Breast epithelium (tissue), 4 donors: ENCODE measurements around the gene ANKK1. TPM values are rescaled to one million over a fixed set of nuclear protein-coding genes. Genes with fewer than 3 reads are reported as not detected.

Experiments used
- DNase-seq, 2 donors: peaks; one replicate each; pipeline ENCODE4 v3.0.0-alpha.2; 2019; ENCODE audit warnings: low spot score in 2 of 2
- H3K27ac ChIP-seq, 2 donors: fragments of 200-600 bp; sonication (generic) in 1 of 2; one replicate each; pipeline ENCODE4 v1.5.1; 2016 to 2019; ENCODE audit warnings: mild to moderate bottlenecking in 1 of 2
- H3K27me3 ChIP-seq, 2 donors: fragments of 200-600 bp; sonication (generic) in 1 of 2; one replicate each; pipeline versions ENCODE4 v1.5.1 to v1.6.0; 2017 to 2019; ENCODE audit warnings: control low read depth in 1 of 2, mild to moderate bottlenecking in 1 of 2
- H3K36me3 ChIP-seq: fragments of 200-600 bp; one replicate; pipeline ENCODE4 v1.5.1; 2019
- H3K4me1 ChIP-seq, 2 donors: fragments of 200-600 bp; sonication (generic); one replicate each; pipeline ENCODE4 v1.5.1; 2016 to 2019; ENCODE audit warnings: control low read depth in 1 of 2
- H3K4me3 ChIP-seq, 3 donors: fragments of 200-600 bp; sonication (generic); 1 replicate in 2 of 3; 2 replicates in 1 of 3; pipeline ENCODE4 v1.5.1; 2016 to 2019; ENCODE audit warnings: mild to moderate bottlenecking in 3 of 3, moderate library complexity in 2 of 3
- H3K9me3 ChIP-seq, 2 donors: fragments of 200-600 bp; sonication (generic) in 1 of 2; one replicate each; pipeline ENCODE4 v1.5.1; 2016 to 2019; ENCODE audit warnings: control low read depth in 1 of 2
- CTCF ChIP-seq, 3 donors: fragments of 450-650 bp; IDR thresholded peaks; one replicate each; pipeline ENCODE4 v1.5.1; 2016 to 2017; ENCODE audit warnings: antibody characterized with exemption in 3 of 3, mild to moderate bottlenecking in 3 of 3, moderate library complexity in 3 of 3
- POLR2A ChIP-seq: fragments of 450-650 bp; IDR thresholded peaks from one replicate; pipeline ENCODE4 v1.6.1; 2016; ENCODE audit warnings: antibody characterized with exemption, mild to moderate bottlenecking, moderate library complexity
- POLR2AphosphoS5 ChIP-seq, 3 donors: sonication (generic); formaldehyde crosslinking; IDR thresholded peaks; one replicate each; pipeline ENCODE4 v1.6.1; 2017; ENCODE audit warnings: antibody characterized with exemption in 3 of 3
- intact Hi-C: fragments of 100-400 bp; cut with DNase I; formaldehyde crosslinking; loops from one replicate; pipeline ENCODE4 v1.15.1; 2023; ENCODE audit warnings: low total_unique reads
- total RNA-seq, 3 donors: library from RNA; depleted of rRNA; stranded (reverse); fragments of >200 nt; gene quantifications; one replicate each; pipeline ENCODE4 v1.1.0, GENCODE V29; 2016

Gene ANKK1
- total RNA-seq, 3 donors from 2014 or later: 1.4 to 3.4 (median 1.6) TPM

- intact Hi-C loops: no loop called here
- no peak for TF ChIP-seq POLR2AphosphoS5 (IDR thresholded peaks at IDR 0.05)
- no peak for TF ChIP-seq POLR2A
- no peak for TF ChIP-seq CTCF (IDR thresholded peaks at IDR 0.05)
- H3K4me3 ChIP-seq: no peak overlapping the region
- H3K9me3 ChIP-seq: no peaks in the 10 kb centered on the region
- no peaks in the 10 kb centered on the region for H3K27me3 ChIP-seq
- no peaks in the 10 kb centered on the region for H3K36me3 ChIP-seq
- no peaks in the 10 kb centered on the region for H3K4me1 ChIP-seq
- no peak for DNase-seq
- H3K27ac ChIP-seq: no peak overlapping the region
Measured at GRCh38 chr11:113394919-113395318, 7.3 kb downstream of the ANKK1 start.

GRCh38 chr11:113395782-113396336 is 8.3 kb downstream of the ANKK1 start:
- H3K36me3 ChIP-seq: no peaks in the 10 kb centered on the region
- no peak overlapping the region for H3K27ac ChIP-seq
- no peaks in the 10 kb centered on the region for H3K9me3 ChIP-seq
- H3K27me3 ChIP-seq: no peaks in the 10 kb centered on the region
- TF ChIP-seq POLR2AphosphoS5 (IDR thresholded peaks at IDR 0.05): no peak
- TF ChIP-seq POLR2A: no peak
- TF ChIP-seq CTCF (IDR thresholded peaks at IDR 0.05): no peak
- no peak for DNase-seq
- intact Hi-C loops: no loop called here
- H3K4me3 ChIP-seq: no peak overlapping the region
- no peaks in the 10 kb centered on the region for H3K4me1 ChIP-seq

- H3K4me1 ChIP-seq: no peaks in the 10 kb centered on the region
- H3K27me3 ChIP-seq: no peaks in the 10 kb centered on the region
- no peaks in the 10 kb centered on the region for H3K9me3 ChIP-seq
- no peak for TF ChIP-seq POLR2AphosphoS5 (IDR thresholded peaks at IDR 0.05)
- TF ChIP-seq POLR2A: no peak
- TF ChIP-seq CTCF (IDR thresholded peaks at IDR 0.05): no peak
- no peak for DNase-seq
- H3K4me3 ChIP-seq: no peak overlapping the region
- H3K27ac ChIP-seq: no peak overlapping the region
- intact Hi-C loops: no loop called here
- no peaks in the 10 kb centered on the region for H3K36me3 ChIP-seq
Measured at GRCh38 chr11:113396690-113397089, 9.1 kb downstream of the ANKK1 start.

- intact Hi-C loops: no loop called here
- no peaks in the 10 kb centered on the region for H3K36me3 ChIP-seq
- no peaks in the 10 kb centered on the region for H3K27me3 ChIP-seq
- TF ChIP-seq POLR2A (no peak), POLR2AphosphoS5 (IDR thresholded peaks at IDR 0.05) (no peak), CTCF (IDR thresholded peaks at IDR 0.05) (no peak)
- no peaks in the 10 kb centered on the region for H3K9me3 ChIP-seq
- H3K4me1 ChIP-seq: no peaks in the 10 kb centered on the region
- H3K4me3 ChIP-seq: no peak overlapping the region
- no peak overlapping the region for H3K27ac ChIP-seq
- DNase-seq: no peak
Measured at GRCh38 chr11:113397212-113397611, 9.6 kb downstream of the ANKK1 start.

GRCh38 chr11:113397821-113398220 is 10.2 kb downstream of the ANKK1 start:
- no peak overlapping the region for H3K4me3 ChIP-seq
- no peak for DNase-seq
- H3K27me3 ChIP-seq: no peaks in the 10 kb centered on the region
- intact Hi-C loops: no loop called here
- H3K27ac ChIP-seq: no peak overlapping the region
- H3K4me1 ChIP-seq: no peaks in the 10 kb centered on the region
- H3K36me3 ChIP-seq: no peaks in the 10 kb centered on the region
- no peaks in the 10 kb centered on the region for H3K9me3 ChIP-seq
- no peak for TF ChIP-seq CTCF (IDR thresholded peaks at IDR 0.05)
